Fibroblast of mammary gland (primary cell): ENCODE measurements around the gene FHAD1.

Experiments
- DNase-seq: peaks from one replicate; pipeline ENCODE4 v3.0.0-alpha.2; 2010; ENCODE audit warnings: low read depth
- H3K4me3 ChIP-seq: 2 replicates; pipeline ENCODE4 v1.5.1; 2011; ENCODE audit warnings: low read depth, mild to moderate bottlenecking, low read length, moderate library complexity; ENCODE audit not compliant: control insufficient read depth
- TF ChIP-seq, protein P1 (sequence below): conservative IDR thresholded peaks from 2 replicates; pipeline ENCODE4 v1.5.1; 2011; ENCODE audit warnings: low read depth, low read length, inconsistent platforms; ENCODE audit not compliant: control insufficient read depth, insufficient read depth

The FHAD1 gene

DNA sequence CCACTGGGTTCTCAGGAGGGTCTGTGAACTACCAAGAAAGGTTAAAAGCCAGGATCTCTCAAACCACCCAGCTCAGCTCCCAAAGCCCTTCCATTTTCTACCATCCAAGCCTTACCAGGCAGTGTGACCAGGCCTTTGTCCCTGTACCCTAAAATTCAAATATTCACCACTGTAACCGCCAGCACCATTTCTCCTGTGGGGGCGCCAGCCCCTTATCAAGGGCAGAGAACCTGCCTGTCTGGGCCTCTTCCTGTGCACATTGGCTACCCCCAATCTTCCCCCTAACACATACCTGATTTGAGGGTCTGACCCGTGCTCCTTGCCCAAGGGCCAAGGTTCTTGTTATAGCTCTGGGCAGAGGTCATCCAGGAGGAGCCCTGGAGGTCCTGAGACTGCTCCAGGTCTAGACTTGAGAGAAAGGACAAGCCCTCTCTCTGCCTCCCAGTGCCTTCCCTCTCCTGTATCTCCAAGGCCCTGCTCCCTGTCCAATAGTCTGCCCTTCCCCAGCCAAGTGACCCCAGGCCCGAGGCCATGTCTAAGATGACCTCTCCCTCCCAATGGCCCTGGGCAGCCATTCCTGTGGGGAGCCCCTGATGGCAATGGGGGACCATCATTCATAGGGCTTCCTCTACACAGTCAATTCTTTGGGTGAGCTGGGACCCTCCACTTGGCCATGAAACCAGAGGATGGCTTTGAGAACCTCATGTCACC is 78.5 kb downstream of the FHAD1 start:
- TF ChIP-seq, protein P1, sequence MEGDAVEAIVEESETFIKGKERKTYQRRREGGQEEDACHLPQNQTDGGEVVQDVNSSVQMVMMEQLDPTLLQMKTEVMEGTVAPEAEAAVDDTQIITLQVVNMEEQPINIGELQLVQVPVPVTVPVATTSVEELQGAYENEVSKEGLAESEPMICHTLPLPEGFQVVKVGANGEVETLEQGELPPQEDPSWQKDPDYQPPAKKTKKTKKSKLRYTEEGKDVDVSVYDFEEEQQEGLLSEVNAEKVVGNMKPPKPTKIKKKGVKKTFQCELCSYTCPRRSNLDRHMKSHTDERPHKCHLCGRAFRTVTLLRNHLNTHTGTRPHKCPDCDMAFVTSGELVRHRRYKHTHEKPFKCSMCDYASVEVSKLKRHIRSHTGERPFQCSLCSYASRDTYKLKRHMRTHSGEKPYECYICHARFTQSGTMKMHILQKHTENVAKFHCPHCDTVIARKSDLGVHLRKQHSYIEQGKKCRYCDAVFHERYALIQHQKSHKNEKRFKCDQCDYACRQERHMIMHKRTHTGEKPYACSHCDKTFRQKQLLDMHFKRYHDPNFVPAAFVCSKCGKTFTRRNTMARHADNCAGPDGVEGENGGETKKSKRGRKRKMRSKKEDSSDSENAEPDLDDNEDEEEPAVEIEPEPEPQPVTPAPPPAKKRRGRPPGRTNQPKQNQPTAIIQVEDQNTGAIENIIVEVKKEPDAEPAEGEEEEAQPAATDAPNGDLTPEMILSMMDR = no peak
- no peak overlapping the region for H3K4me3 ChIP-seq
- DNase-seq = no peak

DNA sequence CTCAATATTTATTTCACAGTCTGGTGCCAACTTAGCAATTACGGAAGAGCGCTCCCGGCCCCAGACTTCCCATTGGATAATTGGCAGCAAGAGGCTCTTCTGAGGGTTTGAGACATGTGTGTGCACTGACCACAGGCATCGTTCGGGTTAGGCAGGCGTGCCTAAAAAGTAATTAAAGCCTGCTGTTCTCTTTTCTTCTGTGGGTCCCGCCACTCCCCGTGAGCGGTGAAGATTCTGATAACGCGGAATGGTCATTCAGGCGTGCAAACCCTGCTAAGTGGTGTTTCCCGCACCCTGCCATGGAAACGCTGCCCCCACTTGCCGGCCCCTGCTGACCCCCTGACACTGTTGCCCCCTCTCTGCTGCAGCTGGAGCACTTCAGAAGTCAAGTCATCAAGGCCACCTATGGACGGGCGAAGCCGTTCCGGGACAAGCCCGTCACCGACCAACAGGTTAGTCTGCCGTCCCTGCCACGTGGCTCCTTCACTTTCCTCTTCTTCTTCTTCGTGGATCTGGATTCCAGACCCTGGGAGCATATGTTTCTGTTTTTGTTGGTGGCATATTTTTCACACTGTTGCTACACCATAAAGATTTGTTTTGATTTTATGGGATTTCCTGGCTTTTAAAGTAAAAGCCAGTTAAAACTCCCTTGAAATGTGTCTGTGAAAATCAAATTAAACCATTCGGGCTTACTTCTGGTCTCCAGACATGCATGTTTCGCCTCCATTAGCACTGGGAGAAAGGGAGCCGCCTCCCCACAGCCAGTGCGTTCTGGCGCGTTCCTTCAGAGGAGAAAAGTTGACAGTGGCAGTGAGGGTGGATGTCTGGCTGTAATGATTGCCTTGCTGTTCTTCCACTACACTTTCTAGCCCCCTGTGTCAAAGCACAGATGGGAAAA is 79.9 kb downstream of the FHAD1 start:
- H3K4me3 ChIP-seq = no peak overlapping the region
- TF ChIP-seq, protein P1 = no peak
- peak; percentile 90 for DNase-seq

DNA sequence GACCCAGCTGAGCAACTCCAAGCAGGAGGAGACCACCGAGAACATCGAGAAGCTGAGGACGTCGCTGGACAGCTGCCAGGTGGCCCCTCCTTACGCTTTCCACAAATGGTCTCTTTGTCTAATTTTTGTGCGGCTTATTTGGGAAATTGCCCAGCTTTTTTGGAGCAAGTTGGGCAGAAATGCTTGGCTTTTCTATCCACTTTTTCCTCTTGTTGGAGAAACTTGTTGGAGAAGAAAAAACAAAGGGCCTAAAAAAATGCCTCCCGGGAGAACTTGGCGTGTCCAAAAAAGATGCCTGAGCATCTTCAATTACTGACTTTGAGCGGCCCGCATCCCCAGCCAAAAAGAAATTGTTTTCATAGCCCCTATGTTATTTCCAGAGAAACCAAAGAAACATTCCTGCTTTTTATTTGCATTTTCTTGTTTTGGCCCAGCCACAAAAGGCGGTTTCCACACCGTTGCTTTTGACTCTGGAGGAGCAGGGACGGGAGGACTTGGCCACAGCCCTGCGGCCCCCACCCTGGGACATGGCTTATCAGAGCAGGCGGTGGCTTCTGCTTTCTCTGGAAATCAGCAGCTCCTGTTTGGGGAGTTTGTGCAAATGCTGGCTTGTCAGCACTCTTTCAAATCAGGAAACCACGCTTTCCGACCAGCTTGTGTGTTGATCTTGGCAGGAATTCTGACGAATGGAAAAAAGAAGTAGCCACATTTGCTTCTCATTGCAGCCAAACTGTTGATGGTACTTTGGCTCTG is 81.5 kb downstream of the FHAD1 start:
- TF ChIP-seq, protein P1 = no peak
- H3K4me3 ChIP-seq = peak overlapping the region; percentile 1
- DNase-seq = peak; percentile 79

DNA sequence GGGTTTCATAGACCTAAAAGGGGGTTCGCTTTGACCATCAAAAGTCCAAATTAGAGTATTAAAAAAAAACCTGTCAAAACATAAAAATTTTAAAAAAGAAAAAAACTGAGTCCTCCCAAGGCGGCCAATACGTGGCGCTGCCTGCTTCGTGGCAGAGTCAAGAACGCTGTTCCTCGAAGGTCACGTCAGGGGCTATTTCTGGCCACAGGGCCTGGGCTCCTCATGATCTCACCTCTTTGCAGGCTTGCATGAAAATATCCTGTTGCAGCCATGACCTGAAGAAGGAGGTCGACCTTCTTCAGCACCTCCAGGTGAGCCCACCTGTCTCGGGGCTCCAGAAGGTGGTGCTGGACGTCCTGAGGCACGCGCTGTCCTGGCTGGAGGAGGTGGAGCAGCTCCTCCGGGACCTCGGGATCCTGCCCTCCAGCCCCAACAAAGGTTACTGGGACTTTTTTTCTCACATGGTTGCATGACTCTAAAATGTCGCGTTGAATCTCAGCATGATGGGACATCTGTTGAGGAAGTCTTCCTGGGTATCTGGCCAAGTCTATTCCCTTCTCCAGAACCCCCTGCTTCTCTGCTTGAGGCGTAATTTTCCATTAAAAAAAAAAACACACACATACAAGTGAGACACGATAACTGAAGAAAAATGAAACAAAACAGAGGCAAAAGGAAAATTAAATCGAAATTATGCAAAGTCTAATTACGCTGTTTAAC is 82.2 kb downstream of the FHAD1 start:
- peak; percentile 67 for DNase-seq
- no peak overlapping the region for H3K4me3 ChIP-seq
- TF ChIP-seq, protein P1 = peak; percentile 50

DNA sequence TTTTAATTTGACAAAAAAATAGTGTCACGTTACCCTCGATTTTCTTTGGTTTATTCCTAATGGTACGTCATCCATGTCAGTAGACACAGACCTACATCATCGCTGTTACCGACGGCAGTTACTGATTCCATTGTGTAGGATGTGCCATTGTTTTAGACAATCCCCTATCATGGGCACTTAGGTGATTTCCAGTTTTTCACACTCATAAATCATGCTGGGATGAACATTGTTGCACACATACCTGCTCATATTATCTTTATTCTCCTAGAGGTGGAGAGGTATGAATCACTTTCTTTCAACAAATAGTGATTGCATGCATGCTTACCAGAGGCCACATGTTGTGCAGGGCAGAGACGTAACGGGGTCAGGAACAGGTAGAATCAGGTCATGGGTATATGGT is 83.0 kb downstream of the FHAD1 start:
- H3K4me3 ChIP-seq = no peak overlapping the region
- no peak for DNase-seq
- TF ChIP-seq, protein P1 = no peak

DNA sequence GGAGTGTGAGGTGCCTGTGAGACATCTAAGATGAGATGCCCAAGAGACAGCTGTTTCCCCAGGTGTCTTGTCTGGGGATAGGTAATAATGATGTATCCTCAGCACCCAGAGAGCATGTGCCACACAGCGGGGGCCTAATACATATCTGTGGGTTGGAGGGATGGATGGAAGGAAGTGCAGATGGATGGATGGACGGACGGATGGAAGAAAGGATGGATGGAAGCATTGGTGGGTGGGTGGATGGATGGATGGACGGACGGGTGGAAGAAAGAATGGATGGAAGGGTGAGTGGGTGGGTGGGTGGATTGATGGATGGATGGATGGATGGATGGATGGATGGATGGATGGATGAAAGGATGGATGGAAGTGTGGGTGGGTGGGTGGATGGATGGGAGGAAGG is 84.2 kb downstream of the FHAD1 start:
- no peak for DNase-seq
- TF ChIP-seq, protein P1 = no peak
- no peak overlapping the region for H3K4me3 ChIP-seq
